ENCODE results near the gene CMTM3. TPM values are rescaled to one million over a fixed set of nuclear protein-coding genes. Genes with fewer than 3 reads are reported as not detected.

CMTM3 gene
- total RNA-seq, 1 experiment from 2014 or later = 39.2 TPM

GRCh38 chr16:66591018-66591417, 13.5 kb upstream of the CMTM3 start:
- no peak overlapping the region for H3K23ac ChIP-seq (ENCODE audit: insufficient read length, low read depth, low read length)
- no peaks in the 10 kb centered on the region for H3K27me3 ChIP-seq (ENCODE audit: insufficient read depth, low read length)
- H2BK12ac ChIP-seq (ENCODE audit: insufficient read length, low read depth, low read length) = no peak overlapping the region
- H3K27ac Mint-ChIP-seq = no peak overlapping the region
- H2BK120ac ChIP-seq (ENCODE audit: low read depth, low read length, poor library complexity, severe bottlenecking) = no peak overlapping the region
- H3K79me2 ChIP-seq (ENCODE audit: insufficient read depth, low read length) = no peaks in the 10 kb centered on the region
- no CpG with 5 or more reads among the region's 4 CpGs for WGBS (ENCODE audit: extremely low coverage, insufficient read length, low lambda C conversion rate)
- no peaks in the 10 kb centered on the region for H4K20me1 ChIP-seq (ENCODE audit: control insufficient read depth, insufficient read depth, insufficient read length)
- no peak overlapping the region for H2AK5ac ChIP-seq (ENCODE audit: insufficient read length, low read length)
- no peak overlapping the region for H3K18ac ChIP-seq (ENCODE audit: insufficient read length, low read depth, low read length)
- no peak for TF ChIP-seq CTCF (conservative IDR thresholded peaks at IDR 0.05)
- DNase-seq = no peak
- no peak overlapping the region for H3K9ac ChIP-seq (ENCODE audit: extremely low read depth, insufficient read length, low read length)
- H3K9me3 Mint-ChIP-seq = no peaks in the 10 kb centered on the region
- no peaks in the 10 kb centered on the region for H3K23me2 ChIP-seq (ENCODE audit: insufficient read length, low read depth, low read length, poor library complexity, severe bottlenecking)
- H3K27ac ChIP-seq (ENCODE audit: insufficient read length, low read depth, low read length) = no peak overlapping the region
- H3K14ac ChIP-seq (ENCODE audit: insufficient read depth, low read length) = no peak overlapping the region
- H2BK15ac ChIP-seq (ENCODE audit: low read depth, low read length) = no peak overlapping the region
- peaks cover 9 to 16% of the 10 kb centered on the region in 2 experiments for H3K4me1 Mint-ChIP-seq
- no peak overlapping the region for H2AFZ ChIP-seq (ENCODE audit: low read length)
- no peak overlapping the region for H2BK5ac ChIP-seq (ENCODE audit: insufficient read length, low read length)
- H3K4me1 ChIP-seq (ENCODE audit: insufficient read depth, low read length) = no peaks in the 10 kb centered on the region
- no peak overlapping the region for H3K4ac ChIP-seq (ENCODE audit: low read depth, low read length)
- H4K8ac ChIP-seq (replicated peaks; ENCODE audit: insufficient read length, low read depth, low read length) = no peak overlapping the region
- no peak overlapping the region for H3K4me3 Mint-ChIP-seq
- no peak overlapping the region for H3T11ph ChIP-seq (ENCODE audit: low read length)
- no peaks in the 10 kb centered on the region for H3K36me3 Mint-ChIP-seq (ENCODE audit: insufficient read depth in 1 of 3, low read depth in 3 of 3)
- H4K5ac ChIP-seq (ENCODE audit: insufficient read length, low read depth, low read length) = no peak overlapping the region
- no peak overlapping the region for H3K56ac ChIP-seq (ENCODE audit: insufficient read length, low read depth, low read length)
- no peaks in the 10 kb centered on the region for H3K79me1 ChIP-seq (ENCODE audit: insufficient read depth, low read depth, low read length, poor library complexity, severe bottlenecking)
- H3K27me3 Mint-ChIP-seq (ENCODE audit: low read depth) = no peaks in the 10 kb centered on the region; the same call in 1 of the 2 replicates
- H4K91ac ChIP-seq (ENCODE audit: insufficient read length, low read depth, low read length) = no peak overlapping the region
- no peak overlapping the region for H3K4me2 ChIP-seq (ENCODE audit: insufficient read depth, insufficient read length, low read length)
- no peak overlapping the region for H2BK20ac ChIP-seq (ENCODE audit: low read depth, low read length, poor library complexity, severe bottlenecking)
- no peaks in the 10 kb centered on the region for H3K9me3 ChIP-seq (ENCODE audit: control insufficient read depth, low read depth, low read length)
